ENCODE measurements around the gene COX7A2L. TPM values are rescaled to one million over a fixed set of nuclear protein-coding genes. Genes with fewer than 3 reads are reported as not detected.

COX7A2L gene
- total RNA-seq, 4 donors from 2014 or later: 69.3 to 112 (median 99.0) TPM

DNA sequence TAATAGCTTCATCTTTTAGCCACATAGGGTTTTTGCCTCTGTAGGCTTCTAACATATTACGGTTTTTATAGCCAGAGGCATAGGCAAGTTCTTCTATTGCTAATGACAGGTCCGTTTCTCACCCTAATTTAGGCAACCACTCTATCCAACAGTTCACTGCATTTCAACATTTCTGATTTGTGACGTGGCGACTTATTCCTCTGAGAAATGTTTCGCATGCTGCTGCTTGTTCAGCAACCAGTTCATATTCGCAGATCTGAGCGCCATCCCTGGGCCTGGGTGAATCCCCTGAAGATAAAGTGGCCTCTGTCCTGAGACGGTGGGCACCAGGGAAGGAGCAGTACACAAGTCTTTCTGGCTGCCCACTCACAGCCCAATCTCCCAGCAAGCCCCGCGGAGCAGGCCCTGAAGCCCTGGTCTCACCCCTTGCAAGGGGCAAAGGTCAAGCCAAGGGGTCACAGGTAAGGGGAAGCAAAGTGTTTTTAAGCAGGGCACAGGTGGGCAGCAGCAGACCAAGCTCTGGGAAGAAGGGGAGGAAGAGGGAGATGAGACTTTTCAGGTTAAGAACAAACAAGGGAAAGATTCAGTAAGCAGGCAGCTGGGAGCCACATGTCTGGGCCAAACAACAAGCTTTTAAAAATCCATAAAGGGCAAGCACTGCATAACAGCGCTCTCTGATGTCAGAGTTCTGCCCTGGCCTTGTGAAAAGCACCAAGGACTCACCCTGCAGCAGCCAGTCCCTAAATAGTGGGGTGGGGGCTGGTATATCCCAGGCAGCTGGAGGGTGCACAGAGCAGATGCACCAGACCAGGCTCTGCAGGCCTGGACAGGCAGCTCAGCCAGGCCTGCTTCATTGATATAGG, 10.8 kb upstream of the COX7A2L start:
- H3K4me1 ChIP-seq: peaks cover 47% of the 10 kb centered on the region
- TF ChIP-seq EP300 (IDR thresholded peaks at IDR 0.05): no peak
- no peak for TF ChIP-seq POLR2AphosphoS5 (IDR thresholded peaks at IDR 0.05)
- TF ChIP-seq, protein P1, sequence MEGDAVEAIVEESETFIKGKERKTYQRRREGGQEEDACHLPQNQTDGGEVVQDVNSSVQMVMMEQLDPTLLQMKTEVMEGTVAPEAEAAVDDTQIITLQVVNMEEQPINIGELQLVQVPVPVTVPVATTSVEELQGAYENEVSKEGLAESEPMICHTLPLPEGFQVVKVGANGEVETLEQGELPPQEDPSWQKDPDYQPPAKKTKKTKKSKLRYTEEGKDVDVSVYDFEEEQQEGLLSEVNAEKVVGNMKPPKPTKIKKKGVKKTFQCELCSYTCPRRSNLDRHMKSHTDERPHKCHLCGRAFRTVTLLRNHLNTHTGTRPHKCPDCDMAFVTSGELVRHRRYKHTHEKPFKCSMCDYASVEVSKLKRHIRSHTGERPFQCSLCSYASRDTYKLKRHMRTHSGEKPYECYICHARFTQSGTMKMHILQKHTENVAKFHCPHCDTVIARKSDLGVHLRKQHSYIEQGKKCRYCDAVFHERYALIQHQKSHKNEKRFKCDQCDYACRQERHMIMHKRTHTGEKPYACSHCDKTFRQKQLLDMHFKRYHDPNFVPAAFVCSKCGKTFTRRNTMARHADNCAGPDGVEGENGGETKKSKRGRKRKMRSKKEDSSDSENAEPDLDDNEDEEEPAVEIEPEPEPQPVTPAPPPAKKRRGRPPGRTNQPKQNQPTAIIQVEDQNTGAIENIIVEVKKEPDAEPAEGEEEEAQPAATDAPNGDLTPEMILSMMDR (IDR thresholded peaks at IDR 0.05): no peak
- no peak for TF ChIP-seq POLR2A (IDR thresholded peaks at IDR 0.05)
- H3K27ac ChIP-seq: peak overlapping the region; percentile 81
- H3K4me3 ChIP-seq: no peak overlapping the region
- DNase-seq (ENCODE audit: low spot score in 2 of 2): no peak
- no peaks in the 10 kb centered on the region for H3K36me3 ChIP-seq
- H3K9me3 ChIP-seq: no peaks in the 10 kb centered on the region
- H3K27me3 ChIP-seq: no peaks in the 10 kb centered on the region
- WGBS: 48% methylated on average over 11 of the region's 11 CpGs

DNA sequence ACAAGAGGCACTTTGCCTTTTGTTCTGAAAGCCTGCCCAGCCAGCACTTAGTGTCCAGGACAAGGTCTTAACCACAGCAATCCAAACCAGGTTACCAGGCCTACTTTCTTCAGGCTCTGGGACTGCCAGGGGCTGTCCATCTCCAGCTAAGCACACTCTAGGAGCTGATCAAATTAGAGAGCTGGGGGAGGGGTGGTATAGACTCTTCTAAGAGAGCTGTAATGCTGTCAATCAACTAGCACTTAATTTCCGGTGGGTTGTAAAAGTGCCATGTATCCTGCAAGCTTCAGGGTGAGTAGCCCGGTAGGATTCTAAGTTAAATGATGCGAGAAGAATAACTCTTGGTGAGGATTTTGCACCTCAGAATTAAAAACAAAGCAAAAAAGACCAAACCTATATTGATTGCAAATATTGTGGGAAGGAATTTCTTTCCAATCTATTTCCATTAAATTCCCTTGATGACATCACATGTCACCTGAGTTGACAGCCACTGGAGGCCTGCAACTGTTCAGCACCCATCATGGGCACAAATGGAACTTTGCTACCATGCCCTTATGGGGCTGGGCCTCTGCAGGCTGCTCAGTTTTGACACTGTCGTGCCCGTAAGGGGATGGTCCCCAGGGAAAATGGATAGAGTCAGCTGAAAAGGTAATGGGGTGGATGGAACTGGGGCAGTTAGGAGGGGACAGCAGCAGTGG, 8.7 kb upstream of the COX7A2L start:
- Histone ChIP-seq H3K36me3 (no peaks in the 10 kb centered on the region), H3K4me3 (no peak overlapping the region), H3K27me3 (no peaks in the 10 kb centered on the region), H3K4me1 (peaks cover 51% of the 10 kb centered on the region), H3K9me3 (no peaks in the 10 kb centered on the region), H3K27ac (no peak overlapping the region)
- TF ChIP-seq POLR2AphosphoS5 (IDR thresholded peaks at IDR 0.05) (no peak), POLR2A (IDR thresholded peaks at IDR 0.05) (no peak)
- TF ChIP-seq, protein P1 (IDR thresholded peaks at IDR 0.05): no peak
- DNase-seq (ENCODE audit: low spot score in 2 of 2): no peak
- WGBS: 86% methylated on average over 5 of the region's 5 CpGs

DNA sequence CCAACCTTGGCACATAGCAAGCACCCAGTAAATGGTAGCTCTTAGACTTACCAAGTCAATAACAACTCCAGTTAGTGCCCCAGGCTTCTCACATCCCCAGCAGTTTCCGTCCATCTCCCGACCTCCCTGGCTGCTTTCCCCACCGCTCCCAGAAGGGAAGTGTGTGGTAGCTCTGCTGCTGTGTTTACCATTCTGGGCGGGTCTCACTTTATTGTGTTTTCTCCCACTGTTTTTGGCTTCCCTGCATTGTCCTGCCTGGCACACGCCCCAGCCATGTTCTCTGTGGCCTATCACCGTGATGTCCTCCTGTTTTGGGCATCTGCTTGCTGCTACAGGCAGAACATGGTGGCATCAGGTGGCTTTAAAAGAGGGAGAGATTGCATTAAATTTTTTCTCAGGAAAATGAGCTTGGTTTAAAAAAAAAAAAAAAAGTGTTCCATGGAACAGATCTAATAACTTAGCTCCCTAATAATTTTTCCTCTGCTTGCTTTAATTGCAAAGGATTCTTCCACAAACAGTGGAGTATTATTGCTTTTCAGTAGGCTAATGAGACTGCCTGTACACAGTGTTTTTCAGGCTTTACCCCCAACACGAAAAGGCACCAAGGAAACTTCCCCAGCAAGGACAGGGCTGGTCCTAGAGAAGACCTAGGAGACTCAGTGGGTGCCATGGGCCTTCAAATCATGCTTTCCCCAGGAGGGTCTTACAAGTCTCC, 8.0 kb upstream of the COX7A2L start:
- no peak overlapping the region for H3K27ac ChIP-seq
- 56% methylated on average over 7 of the region's 7 CpGs for WGBS
- peaks cover 51% of the 10 kb centered on the region for H3K4me1 ChIP-seq
- no peak for DNase-seq (ENCODE audit: low spot score in 2 of 2)
- H3K27me3 ChIP-seq: no peaks in the 10 kb centered on the region
- H3K4me3 ChIP-seq: no peak overlapping the region
- H3K9me3 ChIP-seq: no peaks in the 10 kb centered on the region
- H3K36me3 ChIP-seq: no peaks in the 10 kb centered on the region
- TF ChIP-seq EP300 (IDR thresholded peaks at IDR 0.05): no peak
- TF ChIP-seq POLR2A (IDR thresholded peaks at IDR 0.05): no peak
- TF ChIP-seq, protein P1 (IDR thresholded peaks at IDR 0.05): no peak
- no peak for TF ChIP-seq POLR2AphosphoS5 (IDR thresholded peaks at IDR 0.05)

DNA sequence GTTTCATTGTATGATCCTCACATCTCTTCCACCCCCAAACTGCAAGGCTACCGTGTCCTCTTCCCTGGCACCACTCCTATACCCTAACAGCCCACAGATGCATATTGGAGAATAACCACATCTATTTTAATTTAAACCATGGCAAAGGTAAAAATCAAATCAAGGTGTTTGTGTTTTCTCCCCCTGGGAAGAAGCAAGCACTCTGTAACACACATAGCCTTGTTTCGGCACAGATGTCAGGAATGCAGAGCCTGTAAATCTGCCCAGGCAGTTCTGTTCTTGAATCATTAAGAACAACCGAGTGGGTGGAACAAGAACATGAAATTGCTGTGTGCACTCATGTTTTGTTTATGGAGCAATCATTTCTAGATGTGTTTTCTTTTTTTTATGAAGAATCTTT, 6.8 kb upstream of the COX7A2L start:
- Histone ChIP-seq H3K27me3 (no peaks in the 10 kb centered on the region), H3K4me1 (peaks cover 49% of the 10 kb centered on the region), H3K27ac (peak overlapping the region; percentile 77), H3K9me3 (no peaks in the 10 kb centered on the region), H3K4me3 (peak overlapping the region; percentile 18), H3K36me3 (no peaks in the 10 kb centered on the region)
- 16% methylated on average over 3 of the region's 3 CpGs for WGBS
- DNase-seq (ENCODE audit: low spot score in 2 of 2): no peak
- TF ChIP-seq POLR2A (IDR thresholded peaks at IDR 0.05) (no peak), EP300 (IDR thresholded peaks at IDR 0.05) (no peak), POLR2AphosphoS5 (IDR thresholded peaks at IDR 0.05) (no peak)
- TF ChIP-seq, protein P1 (IDR thresholded peaks at IDR 0.05): no peak

DNA sequence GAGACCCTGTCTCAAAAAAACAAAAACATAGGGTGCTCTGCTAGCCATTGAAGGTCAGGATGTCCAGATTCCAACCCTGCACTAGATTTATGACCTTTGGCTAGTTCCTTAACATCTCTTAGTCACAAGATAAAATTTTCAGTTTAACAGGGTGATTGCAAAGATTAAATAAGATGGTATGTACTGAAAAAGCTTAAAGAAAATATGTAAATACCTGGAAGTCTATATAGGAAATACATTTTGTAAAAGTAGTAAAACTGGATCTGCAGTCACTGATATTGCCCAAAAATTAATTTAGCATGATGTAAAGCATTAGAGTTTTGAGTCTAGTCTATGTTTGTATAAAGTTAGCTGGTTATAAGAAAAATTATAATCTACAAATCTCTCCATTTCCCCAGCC, 5.4 kb upstream of the COX7A2L start:
- no peaks in the 10 kb centered on the region for H3K9me3 ChIP-seq
- TF ChIP-seq POLR2AphosphoS5 (IDR thresholded peaks at IDR 0.05) (no peak), POLR2A (IDR thresholded peaks at IDR 0.05) (no peak), EP300 (IDR thresholded peaks at IDR 0.05) (no peak)
- TF ChIP-seq, protein P1 (IDR thresholded peaks at IDR 0.05): no peak

More for the DNA sequence above, 5.4 kb upstream of the COX7A2L start:
- H3K4me3 ChIP-seq: no peak overlapping the region
- H3K27ac ChIP-seq: no peak overlapping the region
- no peak for DNase-seq (ENCODE audit: low spot score in 2 of 2)
- H3K27me3 ChIP-seq: no peaks in the 10 kb centered on the region
- no peaks in the 10 kb centered on the region for H3K36me3 ChIP-seq
- H3K4me1 ChIP-seq: peaks cover 43% of the 10 kb centered on the region
